Putamen (tissue), 1 donor: Measurements from ENCODE around the gene ATP13A5.

Source experiments
- DNase-seq: peaks from one replicate; pipeline ENCODE4 v3.0.0-alpha.2; 2016; ENCODE audit warnings: low spot score

Gene ATP13A5, protein sequence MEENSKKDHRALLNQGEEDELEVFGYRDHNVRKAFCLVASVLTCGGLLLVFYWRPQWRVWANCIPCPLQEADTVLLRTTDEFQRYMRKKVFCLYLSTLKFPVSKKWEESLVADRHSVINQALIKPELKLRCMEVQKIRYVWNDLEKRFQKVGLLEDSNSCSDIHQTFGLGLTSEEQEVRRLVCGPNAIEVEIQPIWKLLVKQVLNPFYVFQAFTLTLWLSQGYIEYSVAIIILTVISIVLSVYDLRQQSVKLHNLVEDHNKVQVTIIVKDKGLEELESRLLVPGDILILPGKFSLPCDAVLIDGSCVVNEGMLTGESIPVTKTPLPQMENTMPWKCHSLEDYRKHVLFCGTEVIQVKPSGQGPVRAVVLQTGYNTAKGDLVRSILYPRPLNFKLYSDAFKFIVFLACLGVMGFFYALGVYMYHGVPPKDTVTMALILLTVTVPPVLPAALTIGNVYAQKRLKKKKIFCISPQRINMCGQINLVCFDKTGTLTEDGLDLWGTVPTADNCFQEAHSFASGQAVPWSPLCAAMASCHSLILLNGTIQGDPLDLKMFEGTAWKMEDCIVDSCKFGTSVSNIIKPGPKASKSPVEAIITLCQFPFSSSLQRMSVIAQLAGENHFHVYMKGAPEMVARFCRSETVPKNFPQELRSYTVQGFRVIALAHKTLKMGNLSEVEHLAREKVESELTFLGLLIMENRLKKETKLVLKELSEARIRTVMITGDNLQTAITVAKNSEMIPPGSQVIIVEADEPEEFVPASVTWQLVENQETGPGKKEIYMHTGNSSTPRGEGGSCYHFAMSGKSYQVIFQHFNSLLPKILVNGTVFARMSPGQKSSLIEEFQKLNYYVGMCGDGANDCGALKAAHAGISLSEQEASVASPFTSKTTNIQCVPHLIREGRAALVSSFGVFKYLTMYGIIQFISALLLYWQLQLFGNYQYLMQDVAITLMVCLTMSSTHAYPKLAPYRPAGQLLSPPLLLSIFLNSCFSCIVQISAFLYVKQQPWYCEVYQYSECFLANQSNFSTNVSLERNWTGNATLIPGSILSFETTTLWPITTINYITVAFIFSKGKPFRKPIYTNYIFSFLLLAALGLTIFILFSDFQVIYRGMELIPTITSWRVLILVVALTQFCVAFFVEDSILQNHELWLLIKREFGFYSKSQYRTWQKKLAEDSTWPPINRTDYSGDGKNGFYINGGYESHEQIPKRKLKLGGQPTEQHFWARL

GRCh38 chr3:193378706-193379105 is at the start of gene ATP13A5:
Gene ATP13A5, minus strand, starts transcription at chr3:193378753. Its CDS starts 28 bp downstream, at chr3:193378725.
- DNase-seq = no peak

DNA sequence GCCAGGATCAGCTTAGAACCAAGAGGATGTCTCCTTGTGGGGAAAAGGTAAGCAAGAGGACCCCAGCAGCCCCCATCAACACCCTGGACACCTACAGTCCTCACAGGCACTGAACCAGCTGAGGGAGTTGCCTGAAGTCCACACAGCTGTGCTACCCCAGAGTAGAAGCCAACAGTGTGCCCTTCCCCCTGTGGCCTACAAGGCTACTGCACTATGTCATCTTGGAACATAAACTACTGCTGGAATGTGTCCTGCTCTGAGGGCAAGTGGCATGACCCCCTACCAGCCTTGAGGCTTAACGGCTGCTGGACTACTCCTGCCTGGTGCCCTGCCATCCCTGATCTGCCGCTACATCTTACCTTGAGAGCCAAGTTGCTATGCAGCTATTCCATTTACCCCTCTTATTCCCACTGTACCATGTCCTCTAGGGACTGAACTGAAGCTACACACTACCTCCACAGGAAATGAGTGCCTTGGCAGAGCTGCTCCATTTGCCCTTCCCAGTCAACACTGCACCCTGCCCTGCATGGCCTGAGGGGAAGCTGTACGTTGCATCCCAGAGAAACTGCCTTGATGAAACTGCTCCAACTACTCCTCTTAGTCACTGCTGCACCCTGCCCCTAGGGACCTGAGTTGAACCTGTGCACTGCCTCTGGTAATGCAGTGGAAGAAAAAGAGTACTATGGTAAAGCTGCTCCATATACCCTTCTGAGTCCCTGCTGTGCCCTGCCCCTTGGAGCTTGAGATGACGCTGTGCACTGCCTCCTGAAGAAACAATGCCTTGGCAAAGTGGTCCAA is 40.2 kb upstream of the ATP13A5 start:
- no peak for DNase-seq

GRCh38 chr3:193416629-193417028 is 38.1 kb upstream of the ATP13A5 start:
- no peak for DNase-seq

- DNase-seq = no peak
These were observed 29.1 kb upstream of the ATP13A5 start for GRCh38 chr3:193407688-193408087.

DNA sequence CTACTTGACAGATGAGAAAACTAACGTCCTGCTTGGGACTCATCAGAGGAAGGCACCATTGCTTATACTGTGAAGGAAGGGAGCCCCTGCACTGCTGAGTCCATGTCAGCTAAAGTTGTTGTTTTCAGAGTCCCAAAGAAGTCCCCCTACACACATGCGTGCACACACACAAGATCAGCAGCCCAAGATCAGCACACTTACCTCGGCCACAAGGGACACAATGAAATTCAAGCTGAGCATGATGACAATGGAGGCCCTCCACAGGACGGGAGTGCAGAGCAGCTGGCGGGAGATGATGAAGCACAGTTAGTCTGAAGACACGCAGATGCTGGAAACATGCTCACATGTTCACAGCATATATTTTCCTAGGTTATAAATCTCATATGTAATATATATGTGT is 28.6 kb upstream of the ATP13A5 start:
- DNase-seq = no peak

GRCh38 chr3:193403307-193403706 is 24.8 kb upstream of the ATP13A5 start:
- DNase-seq = no peak

- no peak for DNase-seq
These were observed 21.8 kb upstream of the ATP13A5 start for GRCh38 chr3:193400304-193400703.

GRCh38 chr3:193396451-193397244 is 18.1 kb upstream of the ATP13A5 start:
- DNase-seq = no peak

GRCh38 chr3:193391902-193392301 is 13.3 kb upstream of the ATP13A5 start:
- no peak for DNase-seq

DNA sequence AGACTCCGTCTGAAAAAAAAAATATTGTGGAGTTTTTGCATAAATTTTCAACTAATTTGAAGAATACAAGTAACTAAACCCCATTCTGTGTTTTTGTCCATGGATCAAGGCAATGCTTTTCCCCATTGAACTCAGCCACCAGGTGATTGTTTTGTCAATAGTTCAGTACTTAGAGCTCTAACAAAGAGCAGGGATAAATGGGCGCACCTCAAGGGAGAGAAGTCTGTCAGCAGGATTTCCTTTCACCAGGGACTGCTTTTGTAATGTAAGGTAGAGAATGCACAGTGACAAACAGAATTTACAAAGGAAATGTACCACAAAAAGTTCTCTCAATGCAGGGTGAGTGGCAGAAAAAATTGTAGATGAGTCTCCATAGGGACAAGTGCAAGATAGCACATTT is 10.8 kb upstream of the ATP13A5 start:
- no peak for DNase-seq

- DNase-seq = no peak
These were observed 9.8 kb upstream of the ATP13A5 start for GRCh38 chr3:193388361-193388760.

GRCh38 chr3:193387596-193387995 is 9.0 kb upstream of the ATP13A5 start:
- no peak for DNase-seq

- DNase-seq = no peak
These were observed 962 bp downstream of the ATP13A5 start for GRCh38 chr3:193377591-193377990.

DNA sequence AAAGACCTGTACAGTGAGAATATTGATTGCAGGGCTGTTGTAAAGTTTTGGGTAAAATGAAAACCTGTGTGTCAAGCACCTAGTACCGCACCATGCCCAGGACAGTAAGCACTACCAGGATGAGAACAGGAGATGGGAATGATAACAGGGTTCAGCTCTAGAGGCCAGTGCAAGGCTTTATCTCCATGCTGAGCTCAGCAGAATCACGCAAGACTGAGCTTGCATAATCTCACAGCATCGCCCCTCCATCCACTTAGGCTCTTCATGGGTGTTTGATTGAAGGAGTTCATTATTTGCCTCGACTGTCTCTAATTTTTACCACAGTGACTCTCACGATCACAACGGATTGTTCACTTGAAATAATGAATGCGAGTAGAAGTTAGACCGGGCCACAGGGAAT is 2.9 kb downstream of the ATP13A5 start:
- no peak for DNase-seq

DNA sequence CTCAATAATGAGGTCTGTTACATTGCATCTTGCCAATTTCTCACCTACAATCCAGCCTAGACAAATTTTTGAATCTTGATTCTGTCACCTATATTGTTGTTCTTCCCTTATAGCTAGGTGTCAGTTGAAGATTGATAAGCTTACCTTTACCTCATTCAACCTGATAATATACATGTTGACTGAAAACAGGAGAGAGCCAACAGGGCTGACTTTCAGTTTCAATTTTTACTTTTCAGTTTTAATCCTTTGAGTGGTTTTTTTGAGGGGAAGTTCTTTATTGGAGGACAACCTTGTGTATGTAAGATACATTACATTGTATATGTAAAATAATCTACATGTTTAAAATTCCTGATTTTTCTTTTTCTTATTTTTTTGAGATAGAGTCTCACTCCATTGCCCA is 5.8 kb downstream of the ATP13A5 start:
- DNase-seq = no peak

DNA sequence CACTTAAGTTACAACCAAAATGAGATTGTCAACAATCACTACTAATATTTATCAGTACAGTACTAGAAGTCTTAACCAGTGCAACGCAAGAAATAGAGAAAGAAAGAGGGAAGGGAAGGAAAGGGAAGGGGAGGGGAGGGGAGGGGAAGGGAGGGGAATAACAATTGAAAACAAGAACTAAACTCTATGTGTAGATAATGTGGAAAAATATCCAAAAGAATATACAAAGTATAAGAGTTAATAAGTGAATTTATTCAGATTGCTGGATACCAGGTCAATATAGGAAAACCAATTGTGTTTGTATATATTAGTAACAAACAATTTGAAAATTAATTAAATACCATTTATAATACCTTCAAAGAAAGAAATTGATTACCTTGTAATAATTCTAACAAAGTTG is 10.7 kb downstream of the ATP13A5 start:
- no peak for DNase-seq

- no peak for DNase-seq
These were observed 21.3 kb downstream of the ATP13A5 start for GRCh38 chr3:193357291-193357690.

DNA sequence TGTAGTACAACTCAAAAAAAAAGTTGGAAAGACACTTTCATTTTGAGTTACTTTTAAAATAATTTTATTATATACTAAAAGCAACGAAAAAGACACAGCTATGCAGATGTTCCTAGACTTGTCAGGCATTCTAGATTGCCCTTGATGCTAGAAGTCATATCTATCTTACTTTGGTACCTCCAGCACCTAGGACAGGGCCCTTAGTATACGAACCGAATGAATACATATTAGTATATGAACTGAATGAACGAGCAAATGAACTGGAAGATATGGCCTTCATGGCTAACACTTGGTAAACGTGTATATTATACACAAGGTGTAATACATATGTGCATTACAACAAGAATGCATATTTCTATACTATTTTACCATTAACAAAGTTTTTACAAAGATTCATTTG is 24.1 kb downstream of the ATP13A5 start:
- DNase-seq = no peak

DNA sequence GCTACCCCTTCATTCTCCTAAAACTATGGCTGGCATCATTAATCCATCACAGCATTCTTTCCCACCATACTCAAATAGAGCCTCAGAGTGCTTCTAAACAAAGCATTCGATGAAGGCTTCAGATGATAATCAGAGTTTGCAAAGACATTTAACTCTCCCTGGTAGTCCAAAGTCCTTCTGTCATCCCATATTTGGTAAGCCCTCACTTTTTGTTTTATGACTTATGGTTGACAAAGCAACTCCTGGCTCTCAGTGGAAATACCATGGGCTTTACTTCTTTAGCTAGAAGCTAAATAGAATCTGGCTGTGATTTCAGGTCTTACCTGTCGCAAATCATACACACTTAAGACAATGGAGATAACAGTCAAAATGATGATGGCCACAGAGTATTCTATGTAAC is 27.8 kb downstream of the ATP13A5 start:
- DNase-seq = no peak

- no peak for DNase-seq
These were observed 29.9 kb downstream of the ATP13A5 start for GRCh38 chr3:193348686-193349085.
